HuH-7 (cell line): ENCODE data around the gene SPEF2.
"Not testable (repeated sequence)": the region's sequence is repeated elsewhere in the genome, so short reads cannot be mapped to it uniquely, and the experiment has no call there.

Source experiments
- DNase-seq: peaks from one replicate; pipeline ENCODE4 v3.0.0; 2011; ENCODE audit warnings: low spot score

The SPEF2 gene

GRCh38 chr5:35659556-35659955 is 41.9 kb downstream of the SPEF2 start:
- DNase-seq: no peak

- no peak for DNase-seq
Observed at GRCh38 chr5:35660451-35660850, 42.8 kb downstream of the SPEF2 start.

- DNase-seq: no peak
Observed at GRCh38 chr5:35664584-35664983, 46.9 kb downstream of the SPEF2 start.

GRCh38 chr5:35665096-35665495 is 47.4 kb downstream of the SPEF2 start:
- DNase-seq: no peak

GRCh38 chr5:35668319-35668718 is 50.7 kb downstream of the SPEF2 start:
- no peak for DNase-seq

GRCh38 chr5:35668794-35669193 is 51.1 kb downstream of the SPEF2 start:
- DNase-seq: no peak

GRCh38 chr5:35671541-35672295 is 54.1 kb downstream of the SPEF2 start:
- DNase-seq: no peak

GRCh38 chr5:35672296-35672655 is 54.6 kb downstream of the SPEF2 start:
- not testable (repeated sequence) for DNase-seq

- DNase-seq: no peak
Observed at GRCh38 chr5:35672995-35673394, 55.3 kb downstream of the SPEF2 start.

GRCh38 chr5:35674049-35674448 is 56.4 kb downstream of the SPEF2 start:
- no peak for DNase-seq

GRCh38 chr5:35675392-35675791 is 57.7 kb downstream of the SPEF2 start:
- DNase-seq: no peak

GRCh38 chr5:35677878-35678277 is 60.2 kb downstream of the SPEF2 start:
- DNase-seq: no peak

- no peak for DNase-seq
Observed at GRCh38 chr5:35678661-35679060, 61.0 kb downstream of the SPEF2 start.

- DNase-seq: no peak
Observed at GRCh38 chr5:35679357-35679756, 61.7 kb downstream of the SPEF2 start.

- no peak for DNase-seq
Observed at GRCh38 chr5:35681911-35682310, 64.2 kb downstream of the SPEF2 start.

GRCh38 chr5:35683466-35683865 is 65.8 kb downstream of the SPEF2 start:
- DNase-seq: peak; percentile 22

- no peak for DNase-seq
Observed at GRCh38 chr5:35685161-35685560, 67.5 kb downstream of the SPEF2 start.

GRCh38 chr5:35687961-35688360 is 70.3 kb downstream of the SPEF2 start:
- no peak for DNase-seq

GRCh38 chr5:35694481-35694880 is 76.8 kb downstream of the SPEF2 start:
- no peak for DNase-seq

GRCh38 chr5:35698047-35698808 is 80.6 kb downstream of the SPEF2 start:
- DNase-seq: no peak

GRCh38 chr5:35707659-35708058 is 90.0 kb downstream of the SPEF2 start:
- no peak for DNase-seq

GRCh38 chr5:35709688-35710087 is 92.0 kb downstream of the SPEF2 start:
- DNase-seq: no peak

GRCh38 chr5:35717718-35718117 is 100.1 kb downstream of the SPEF2 start:
- DNase-seq: no peak

- DNase-seq: no peak
Observed at GRCh38 chr5:35735718-35736117, 118.1 kb downstream of the SPEF2 start.
